NCI-H446 treated with DMSO at 0.1 percent for 48 hours (cell line): ENCODE data around the gene ORC5.
"Not testable (repeated sequence)": the region's sequence is repeated elsewhere in the genome, so short reads cannot be mapped to it uniquely, and the experiment has no call there.

ENCODE experiments used
- DNase-seq: peaks from one replicate; lab custom pipeline; 2025; lab: John Stamatoyannopoulos, UW

Gene ORC5

DNA sequence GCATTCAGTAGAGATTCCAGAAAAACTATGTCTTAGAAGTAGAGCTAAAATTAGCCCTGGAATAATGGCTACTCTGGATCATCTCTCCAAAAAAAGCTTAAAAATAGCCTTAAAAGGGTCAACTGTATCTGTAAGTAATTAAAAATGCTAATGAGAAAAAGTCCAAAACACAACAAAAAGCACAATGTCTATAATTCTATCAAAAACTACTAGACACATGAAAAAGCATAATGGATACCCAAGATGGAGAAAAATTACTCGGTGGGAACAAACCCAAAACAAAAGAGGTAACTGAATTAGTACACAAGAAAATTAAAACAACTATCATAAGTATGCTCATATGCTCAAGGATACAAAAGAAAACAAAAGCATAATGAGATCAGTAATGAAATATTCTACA lies 15.4 kb downstream of the ORC5 start:
- DNase-seq: no peak

DNA sequence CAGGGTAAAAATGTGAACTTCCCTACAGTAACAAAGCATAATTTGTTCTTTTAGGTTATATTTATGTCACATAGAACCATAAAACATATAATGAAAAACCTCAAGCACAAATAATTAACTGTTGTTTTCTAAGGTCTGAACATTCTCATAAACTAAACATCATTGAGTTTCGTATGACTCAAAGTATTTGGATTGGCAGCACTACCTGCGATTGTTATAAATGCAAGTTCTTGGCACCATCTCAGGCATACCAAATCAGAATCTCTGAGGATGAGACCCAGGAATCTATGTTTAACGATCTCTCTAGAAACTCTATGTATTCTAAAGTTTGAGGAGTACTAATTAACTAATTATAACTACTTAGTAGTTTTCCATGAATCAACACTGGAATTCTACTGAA lies 22.5 kb downstream of the ORC5 start:
- DNase-seq: no peak

DNA sequence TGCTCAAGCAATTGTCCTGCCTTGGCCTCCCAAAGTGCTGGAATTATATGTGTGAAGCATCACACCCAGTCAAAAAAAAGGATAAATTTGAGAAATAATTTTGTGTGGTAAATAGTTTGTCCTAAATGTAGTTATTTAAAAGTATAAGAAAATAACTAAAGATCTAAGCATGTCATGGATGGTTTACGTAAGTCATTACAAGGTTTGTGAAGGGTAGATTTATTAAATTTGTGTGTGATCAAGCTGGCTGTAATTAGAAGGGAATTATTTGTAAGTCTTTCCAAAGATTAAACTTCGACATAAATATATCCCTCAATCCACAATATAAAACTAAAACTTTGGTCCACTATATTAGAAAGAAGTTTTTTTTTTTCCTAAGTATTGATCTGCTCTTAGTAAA lies 28.6 kb downstream of the ORC5 start:
- DNase-seq: no peak

DNA sequence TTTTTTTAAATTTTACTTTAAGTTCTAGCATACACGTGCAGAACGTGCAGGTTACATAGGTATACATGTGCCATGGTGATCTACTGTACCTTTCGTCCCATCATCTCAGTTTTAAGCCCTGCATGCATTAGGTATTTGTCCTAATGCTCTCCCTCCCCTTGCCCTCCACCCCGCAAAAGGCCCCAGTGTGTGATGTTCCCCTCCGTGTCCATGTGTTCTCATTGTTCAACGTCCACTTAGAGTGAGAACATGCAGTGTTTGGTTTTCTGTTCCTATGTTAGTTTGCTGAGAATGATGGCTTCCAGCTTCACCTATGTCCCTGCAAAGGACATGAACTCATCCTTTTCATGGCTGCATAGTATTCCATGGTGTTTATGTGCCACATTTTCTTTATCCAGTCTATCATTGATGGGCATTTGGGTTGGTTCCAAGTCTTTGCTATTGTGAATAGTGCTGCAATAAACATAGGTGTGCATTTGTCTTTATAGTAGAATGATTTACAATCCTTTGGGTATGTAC lies 30.2 kb downstream of the ORC5 start:
- not testable (repeated sequence) for DNase-seq

DNA sequence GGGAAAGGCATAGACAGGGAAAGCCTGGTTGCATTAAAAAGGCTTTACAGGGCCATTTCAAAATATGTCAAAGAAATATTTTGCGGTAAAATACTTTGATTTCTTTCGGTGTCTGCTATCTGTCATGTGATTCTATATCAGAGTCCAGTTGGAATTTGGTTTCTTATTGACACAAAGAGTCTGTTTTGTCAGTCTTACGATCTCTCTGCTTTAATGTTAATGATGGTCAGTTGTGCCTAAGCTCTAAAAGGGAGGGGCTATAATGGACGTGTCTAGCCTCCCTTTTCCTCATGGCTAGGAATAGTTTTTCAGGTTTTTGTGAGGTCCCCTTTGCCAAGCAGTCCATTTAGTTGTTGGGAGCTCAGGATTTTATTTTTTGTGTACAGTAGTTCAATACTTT lies 31.5 kb downstream of the ORC5 start:
- no peak for DNase-seq

DNA sequence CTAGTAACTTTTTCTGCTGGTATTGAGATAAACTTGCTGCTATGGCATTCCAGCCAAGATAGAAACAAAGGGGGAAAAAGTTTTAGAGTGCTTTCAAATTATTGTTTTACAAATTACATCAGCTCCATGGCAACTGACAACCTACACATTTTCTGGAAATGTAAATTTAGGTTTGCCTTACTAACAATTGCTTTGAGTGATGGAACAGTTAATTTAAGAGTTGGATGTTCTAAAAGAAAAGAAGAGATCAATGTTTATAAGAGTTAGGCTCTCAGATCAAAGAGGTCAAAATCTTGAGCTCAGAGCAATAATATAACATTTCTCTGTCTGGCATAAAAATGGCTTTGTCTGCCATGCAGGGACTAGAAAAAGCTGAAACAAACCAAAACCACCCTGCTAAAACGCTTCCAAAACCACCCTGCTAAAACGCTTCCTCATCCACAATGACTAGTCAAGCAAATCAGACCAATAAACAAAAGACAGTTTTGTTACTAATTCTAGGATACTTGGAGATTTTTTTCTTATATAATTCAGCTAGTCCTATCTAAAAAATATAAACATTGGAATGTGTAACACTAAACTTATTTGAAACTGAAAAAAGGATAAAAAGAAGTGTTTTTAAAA lies 32.3 kb downstream of the ORC5 start:
- DNase-seq: no peak

DNA sequence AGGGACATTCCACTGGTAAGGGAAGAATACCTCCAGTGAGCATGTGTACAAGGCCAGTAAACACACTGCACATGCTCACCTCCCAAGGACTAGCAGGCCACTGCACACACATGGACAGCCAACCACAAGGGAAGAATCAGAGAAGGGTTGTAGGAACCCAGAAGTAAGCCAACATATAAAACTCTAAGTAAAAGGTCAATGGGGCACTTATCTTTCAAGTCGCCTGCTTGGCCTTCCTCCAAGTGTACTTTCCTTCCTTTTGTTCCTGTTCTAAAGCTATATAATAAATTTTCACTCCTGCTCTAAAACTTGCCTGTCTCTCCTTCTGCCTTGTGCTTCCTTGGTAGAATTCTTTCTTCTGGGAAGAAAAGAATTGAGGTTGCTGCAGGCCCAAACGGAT lies 33.0 kb downstream of the ORC5 start:
- DNase-seq: no peak

DNA sequence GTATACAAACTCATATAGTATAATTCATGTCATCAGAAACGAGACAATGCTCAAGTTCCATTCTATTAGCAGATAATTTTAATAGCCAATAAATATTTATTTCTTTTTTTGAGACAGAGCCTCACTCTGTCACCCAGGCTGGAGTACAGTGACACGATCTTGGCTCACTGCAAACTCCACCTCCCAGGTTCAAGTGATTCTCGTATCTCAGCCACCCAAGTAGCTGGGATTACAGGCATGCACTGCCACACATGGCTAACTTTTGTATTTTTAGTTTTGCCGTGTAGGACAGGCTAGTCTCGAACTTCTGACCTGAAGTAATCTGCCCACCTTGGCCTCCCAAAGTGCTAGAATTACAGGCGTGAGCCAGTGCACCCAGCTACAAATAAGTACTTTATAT lies 45.7 kb downstream of the ORC5 start:
- DNase-seq: no peak

DNA sequence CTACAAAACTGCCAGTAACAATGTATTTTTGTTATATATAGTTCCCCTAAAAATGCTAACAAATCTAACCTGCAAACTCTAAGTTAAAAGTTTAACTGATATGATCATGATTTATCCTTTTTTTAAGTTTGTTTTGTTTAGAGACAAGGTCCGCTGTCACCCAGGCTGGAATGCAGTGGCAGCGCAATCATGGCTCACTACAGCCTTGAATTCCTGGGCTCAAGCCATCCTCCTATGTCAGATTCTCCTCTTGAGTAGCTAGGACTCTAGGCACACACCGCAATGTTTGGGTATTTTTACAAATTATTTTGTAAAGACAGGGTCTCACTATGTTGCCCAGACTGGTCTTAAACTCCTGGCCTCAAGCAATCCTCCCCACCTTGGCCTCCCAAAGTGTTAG lies 46.6 kb downstream of the ORC5 start:
- no peak for DNase-seq

DNA sequence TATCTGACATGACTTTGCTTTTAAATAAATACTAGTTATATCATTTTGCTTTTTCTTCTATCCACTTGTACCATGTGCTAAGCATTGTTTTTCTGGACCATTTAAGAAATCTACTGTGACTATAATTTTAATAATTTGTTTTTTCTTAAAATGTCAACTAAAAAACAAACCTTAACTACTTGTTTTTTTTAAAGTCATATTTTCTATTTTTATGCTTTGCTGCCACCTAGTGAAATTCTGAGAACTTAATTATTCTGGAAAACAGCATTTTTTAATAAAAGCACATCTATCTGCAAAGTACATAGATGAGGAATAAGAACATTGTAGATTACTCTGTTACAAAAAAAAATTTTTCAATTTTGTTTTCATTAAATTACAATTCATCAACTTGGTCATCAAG lies 47.4 kb downstream of the ORC5 start:
- peak; percentile 13 for DNase-seq

DNA sequence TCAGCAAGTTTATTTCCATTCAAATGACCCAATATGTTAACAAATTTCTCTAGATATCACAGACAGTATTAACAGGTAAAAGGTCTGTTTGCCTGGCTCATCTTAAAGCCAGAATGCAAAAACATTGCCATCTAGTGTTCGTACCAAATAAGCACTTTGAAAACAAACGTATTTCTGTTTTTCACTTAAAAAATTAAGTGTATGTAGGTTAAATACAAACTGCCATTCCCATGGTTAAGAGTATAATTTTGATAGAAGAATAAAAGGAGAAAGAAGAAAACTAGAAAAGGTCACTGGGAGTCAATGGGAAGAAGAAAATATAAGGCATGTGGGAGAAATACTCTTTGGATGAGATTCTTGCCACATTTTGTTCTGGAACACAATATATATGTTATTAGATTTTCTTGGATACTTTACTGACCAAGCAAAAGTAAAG lies 51.0 kb downstream of the ORC5 start:
- peak; percentile 15 for DNase-seq

DNA sequence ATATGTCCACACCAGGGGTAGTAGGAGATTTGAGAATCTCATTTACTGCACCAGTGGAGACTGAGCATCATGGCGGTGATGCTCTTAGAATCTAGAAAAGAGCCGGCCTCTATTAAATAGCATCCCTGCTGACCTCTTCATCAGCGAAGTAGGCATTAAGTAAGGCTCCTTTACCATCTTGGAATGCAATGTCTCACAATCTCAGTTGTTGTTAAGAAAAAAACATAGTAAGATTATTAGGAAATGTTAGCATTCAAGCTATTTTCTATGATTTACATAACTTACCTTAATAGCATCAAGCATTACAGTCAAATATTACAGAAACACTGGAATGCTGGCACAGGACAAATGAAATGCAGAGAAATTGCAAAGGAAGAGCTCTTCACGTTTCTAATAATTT lies 54.5 kb downstream of the ORC5 start:
- no peak for DNase-seq

DNA sequence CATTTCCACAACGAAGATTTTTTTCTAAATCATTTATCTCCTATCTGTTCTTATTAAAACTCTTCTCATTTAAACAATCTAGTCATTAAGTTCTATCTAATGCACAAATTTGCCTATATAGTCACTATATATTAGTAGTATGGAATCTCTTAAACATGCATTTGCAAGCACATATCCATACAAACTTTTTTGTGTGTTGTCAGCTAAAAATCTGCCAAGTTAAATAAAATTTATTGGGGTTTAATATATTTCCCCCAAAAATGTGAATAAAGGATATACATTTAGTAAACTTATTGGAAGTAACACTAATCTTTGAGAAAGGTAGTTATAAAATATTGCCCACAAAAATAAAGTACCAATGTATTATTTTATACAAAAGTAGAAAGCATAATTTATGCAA lies 55.3 kb downstream of the ORC5 start:
- DNase-seq: no peak

DNA sequence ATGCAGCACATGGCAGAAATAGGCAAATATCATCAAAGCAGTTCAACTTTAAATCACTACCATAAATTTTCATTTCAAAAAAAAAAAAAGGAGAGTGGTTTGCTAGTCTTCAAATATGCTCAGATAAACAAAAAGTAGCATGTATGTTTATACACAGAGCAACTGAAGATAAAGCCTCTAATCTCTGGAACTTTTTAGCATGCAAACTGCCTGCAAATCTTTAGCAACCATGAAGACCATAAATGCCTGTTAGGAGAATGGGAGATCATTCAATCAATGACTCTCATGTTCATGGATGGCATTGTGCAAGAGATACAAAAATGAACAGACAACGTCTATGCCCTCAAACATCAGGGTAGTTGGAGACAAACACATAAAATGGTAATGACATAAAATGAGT lies 57.3 kb downstream of the ORC5 start:
- no peak for DNase-seq

DNA sequence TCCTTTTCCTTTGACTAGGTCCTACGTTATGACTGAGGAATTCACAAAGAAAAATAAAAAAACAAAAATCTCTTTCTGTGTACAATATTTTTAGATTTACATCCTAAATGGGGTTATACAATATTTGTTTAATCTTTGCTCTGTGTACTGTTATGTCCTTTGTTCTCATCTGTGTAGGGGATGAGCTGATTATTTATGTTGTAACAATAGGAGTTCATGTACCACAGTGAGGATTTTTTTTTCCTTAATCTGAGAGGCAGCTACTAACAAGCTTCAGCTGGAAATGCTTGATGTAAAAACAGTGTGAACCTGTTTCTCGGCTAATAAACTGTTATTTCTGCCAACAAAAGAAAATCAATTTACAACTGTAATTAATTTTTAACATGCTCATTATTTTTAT lies 58.0 kb downstream of the ORC5 start:
- DNase-seq: no peak

DNA sequence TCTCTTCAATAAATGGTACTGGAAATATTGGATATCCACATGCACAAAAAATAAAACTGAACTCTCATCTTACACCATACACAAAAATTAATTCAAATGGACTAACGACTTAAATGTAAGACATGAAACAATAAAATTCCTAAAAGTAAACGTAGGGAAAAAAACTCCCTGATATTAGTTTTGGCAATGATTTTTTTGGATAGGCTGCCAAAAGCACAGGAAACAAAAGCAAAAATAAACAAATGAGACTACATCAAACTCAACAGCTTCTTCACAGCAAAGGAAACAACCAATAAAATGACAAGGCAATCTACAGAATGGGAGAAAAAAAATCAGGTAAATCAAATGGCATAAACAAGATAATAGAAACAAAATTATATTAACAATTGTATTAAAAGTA lies 65.7 kb downstream of the ORC5 start:
- no peak for DNase-seq

DNA sequence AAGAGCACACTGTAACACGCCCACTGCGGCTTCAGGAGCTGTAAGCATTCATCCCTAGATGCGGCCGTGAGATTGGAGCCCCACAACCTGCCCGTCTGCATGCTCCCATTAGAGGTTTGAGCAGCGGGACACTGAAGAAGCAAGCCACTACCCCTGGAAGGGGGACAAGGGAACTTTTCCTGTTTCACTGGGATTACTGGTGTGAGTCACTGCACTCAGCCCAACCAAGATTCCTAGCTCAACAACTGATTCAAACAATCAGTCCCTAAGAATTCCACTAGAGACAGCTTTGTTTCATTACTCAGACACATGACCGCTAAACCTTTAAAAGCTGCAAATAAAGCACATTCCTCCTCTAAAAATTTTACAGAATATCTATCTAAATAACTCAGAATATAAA lies 69.8 kb downstream of the ORC5 start:
- DNase-seq: no peak

DNA sequence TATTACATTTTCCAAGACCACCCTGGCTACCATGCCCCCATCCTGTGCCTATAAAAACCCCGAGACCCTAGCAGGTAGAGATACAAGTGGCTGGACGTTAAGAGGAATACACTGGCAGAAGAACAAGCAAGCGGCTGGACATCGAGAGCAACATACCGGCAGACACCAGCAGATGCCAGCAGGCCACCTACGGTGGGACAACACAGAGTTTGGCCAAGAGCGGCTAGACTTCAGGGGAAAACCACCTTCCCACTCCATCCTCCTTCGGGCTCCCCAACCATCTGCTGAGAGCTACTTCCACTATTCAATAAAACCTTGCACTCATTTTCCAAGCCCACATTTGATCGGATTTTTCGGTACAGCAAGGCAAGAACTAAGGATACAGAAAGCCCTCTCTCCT lies 70.3 kb downstream of the ORC5 start:
- DNase-seq: no peak

DNA sequence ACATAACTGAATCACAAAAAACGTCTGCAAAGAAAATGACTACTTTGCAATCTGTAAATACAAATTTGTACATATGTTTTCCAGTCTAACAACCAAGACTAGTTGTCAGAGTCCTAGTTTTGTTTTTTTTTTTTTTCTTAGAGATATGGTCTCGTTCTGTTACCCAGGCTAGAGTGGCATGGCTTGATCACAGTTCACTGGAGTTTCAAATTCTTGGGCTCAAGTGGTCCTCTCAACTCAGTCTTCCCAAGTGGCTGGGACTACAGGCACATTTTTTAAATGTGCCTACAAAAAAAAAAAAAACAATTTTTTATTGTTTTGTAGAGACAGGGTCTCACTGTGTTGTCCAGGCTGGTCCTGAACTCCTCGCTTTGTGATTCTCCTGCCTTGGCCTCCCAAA lies 70.8 kb downstream of the ORC5 start:
- no peak for DNase-seq

DNA sequence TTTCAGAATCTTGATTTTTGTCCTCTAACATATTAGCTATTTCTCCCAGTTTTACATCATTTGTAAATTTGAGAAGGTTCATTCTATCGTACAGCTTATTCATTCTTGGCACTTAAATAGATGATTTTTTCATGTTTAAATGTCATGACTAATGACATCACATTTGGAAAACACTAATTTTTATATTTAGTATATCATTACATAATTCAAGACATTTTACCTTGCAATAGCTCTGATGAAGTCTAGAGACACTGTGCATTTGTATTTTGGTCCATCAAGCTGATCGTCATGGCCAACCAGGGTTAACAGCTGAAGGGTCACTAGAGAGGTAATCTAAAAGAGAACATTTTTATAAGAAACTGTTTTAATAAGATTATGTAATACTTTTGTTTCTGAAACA lies 71.3 kb downstream of the ORC5 start:
- DNase-seq: no peak

DNA sequence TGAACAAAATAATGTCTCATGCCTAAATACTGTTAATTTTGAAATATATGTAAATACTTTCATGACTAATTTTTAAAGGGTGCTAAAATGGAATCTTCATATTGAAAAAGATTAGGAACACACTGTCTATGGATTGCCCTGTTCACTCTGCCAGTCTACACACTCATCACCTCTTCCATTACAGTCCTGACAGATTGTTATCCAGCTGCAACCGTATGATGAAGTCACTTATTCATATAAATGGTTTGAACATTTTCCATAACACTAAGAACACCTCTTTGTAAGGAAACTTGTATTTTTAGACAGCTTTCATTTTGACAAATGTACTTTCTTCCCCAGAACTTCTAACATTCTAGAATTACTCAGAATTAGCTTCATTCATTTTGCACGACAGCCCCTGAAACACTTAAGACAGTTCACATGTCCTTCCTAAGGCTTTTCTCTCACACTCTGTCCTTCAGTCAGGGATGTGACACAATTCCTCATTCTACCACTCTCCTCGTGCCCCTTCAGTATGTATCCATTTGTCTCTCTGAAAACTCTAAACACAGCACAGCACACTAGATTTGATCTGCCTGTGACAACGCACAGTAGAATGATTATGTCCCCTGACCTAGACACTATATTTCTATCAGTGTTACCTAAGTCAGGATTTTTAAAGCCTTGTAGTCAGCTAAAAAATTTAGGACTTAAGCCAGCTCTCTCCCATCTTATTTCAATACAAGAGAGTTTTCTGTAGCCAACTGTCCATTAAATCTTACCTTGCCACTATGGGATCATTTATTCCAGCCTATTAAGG lies 71.9 kb downstream of the ORC5 start:
- DNase-seq: no peak

DNA sequence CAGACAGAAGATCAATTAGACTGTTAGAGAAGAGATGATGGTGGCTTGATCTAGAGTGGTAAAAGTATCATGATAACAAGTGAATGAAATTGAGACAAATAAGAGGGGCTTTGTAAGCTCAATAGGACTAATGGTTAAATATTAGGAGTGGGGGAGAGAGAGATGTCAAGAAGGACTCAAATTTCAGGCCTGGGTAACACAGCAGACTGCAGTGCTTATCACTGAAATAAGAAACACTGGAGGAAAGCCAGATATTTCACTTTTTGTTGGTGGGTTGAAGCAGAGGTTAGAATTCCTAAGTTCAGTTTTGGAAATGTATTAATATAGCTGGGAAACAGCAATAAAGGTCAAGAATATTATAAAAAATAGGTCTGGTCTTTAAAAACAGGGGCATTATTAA lies 74.6 kb downstream of the ORC5 start:
- DNase-seq: no peak

DNA sequence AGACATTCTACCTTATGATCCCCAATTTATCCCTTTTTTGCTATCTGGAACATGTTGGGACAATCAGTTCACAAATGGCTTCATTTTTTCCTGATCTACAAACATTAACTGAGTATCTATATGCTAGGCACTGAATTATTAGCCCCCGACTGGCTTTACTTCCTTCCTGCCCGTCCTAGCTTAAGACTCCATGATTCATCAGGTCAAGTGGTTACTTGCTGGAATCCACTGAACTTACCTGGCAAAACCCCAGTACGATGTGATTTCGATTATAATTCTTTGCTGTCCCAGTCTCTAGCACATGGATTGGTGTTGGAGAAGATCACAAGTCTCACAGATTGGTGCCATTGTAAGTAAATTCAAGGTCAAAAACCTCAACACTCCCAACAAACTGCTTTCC lies 77.1 kb downstream of the ORC5 start:
- DNase-seq: no peak

DNA sequence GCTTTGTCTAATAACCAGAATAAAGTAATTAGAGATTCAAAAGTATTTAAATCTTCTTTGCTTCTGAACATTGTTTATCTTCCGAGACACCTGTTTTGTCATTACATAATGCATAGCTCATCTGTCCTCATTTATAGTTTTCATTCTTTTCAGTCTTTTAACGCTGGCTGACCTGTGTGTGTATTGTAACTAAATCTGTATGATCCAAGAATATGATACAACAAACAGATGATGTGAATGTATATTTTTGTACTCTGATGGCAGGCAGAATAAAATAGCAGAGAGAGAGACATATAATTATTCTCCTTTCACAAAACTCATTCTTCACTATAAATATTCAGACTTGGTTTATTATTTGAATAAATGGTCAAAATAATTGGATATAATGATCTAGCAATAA lies 80.6 kb downstream of the ORC5 start:
- peak; percentile 17 for DNase-seq
